Retina (tissue), 1 donor: ENCODE data around the gene ARID3C.

Experiments used
- DNase-seq: peaks from one replicate; pipeline ENCODE4 v3.0.0-alpha.2; 2016

Gene ARID3C

DNA sequence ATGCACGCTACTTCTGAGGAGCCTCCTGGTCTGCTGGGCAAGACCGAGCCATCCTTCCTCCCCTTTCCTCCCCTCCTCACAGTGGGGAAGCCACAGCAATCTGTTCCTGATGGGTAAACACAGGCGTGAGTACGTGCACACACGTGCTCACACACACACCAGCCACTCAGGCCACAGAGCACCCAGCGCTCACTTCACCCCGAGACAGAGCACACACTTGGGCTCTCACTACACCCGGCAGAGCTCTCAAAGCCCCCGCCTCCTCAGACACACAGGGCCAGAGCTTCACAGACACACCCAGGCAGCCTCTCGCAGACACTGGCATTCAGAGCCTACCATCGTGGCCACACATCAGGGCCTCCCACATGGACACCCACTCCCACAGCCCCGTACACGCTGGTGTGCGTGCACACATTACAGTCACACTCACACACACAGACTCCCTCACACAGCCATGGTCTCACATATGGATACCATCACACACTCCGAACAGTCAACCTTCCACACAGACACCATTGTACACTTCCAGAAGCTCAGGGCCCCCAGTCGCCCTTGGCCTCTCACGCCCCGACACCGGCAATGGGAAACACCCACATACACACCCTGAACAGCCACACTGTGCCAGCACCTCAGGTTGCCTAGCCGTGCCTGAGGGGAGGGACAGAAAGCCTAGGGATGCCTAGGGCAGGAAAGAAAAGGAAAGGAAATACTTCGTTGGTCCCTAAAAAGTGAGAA, 52.8 kb downstream of the ARID3C start:
- DNase-seq: peak; percentile 70

DNA sequence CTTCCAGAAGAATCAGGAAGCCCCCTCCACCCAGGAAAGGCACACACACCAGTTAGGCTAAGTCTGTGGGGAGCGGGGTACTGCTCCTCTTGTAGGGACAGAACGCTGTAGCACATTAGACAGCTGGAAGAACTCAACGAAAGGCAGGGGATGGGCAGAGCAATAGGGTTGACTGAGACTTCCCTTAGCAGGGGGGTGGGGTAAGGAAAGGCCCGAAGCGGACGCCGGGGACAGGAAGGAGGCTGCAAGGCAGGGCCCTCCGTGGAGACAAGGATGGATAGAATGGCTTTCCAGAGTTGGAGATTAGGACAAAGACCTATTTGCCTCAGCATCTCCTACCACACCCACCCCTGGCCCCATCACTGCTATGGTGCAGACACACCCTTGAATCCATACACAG, 53.6 kb downstream of the ARID3C start:
- no peak for DNase-seq

DNA sequence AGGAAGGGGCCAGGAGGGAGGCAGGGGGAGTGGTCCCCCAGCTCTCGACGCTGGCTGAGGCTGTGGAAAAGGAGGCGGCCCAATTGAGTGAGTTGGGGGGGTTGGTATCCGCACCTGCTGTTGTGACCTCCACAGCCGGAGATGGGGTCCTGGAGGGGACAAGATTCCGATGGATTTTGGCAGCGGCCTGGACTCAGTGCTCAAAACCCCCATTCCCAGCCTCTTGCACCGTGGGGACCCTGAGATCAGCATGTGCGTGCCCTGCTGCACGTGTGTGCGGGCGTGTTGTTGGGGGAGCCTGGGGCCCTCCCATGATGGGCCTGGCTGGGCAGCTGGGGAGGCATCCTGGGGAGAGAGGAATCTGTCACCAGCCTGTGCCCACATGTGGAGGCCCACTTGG, 54.3 kb downstream of the ARID3C start:
- no peak for DNase-seq

DNA sequence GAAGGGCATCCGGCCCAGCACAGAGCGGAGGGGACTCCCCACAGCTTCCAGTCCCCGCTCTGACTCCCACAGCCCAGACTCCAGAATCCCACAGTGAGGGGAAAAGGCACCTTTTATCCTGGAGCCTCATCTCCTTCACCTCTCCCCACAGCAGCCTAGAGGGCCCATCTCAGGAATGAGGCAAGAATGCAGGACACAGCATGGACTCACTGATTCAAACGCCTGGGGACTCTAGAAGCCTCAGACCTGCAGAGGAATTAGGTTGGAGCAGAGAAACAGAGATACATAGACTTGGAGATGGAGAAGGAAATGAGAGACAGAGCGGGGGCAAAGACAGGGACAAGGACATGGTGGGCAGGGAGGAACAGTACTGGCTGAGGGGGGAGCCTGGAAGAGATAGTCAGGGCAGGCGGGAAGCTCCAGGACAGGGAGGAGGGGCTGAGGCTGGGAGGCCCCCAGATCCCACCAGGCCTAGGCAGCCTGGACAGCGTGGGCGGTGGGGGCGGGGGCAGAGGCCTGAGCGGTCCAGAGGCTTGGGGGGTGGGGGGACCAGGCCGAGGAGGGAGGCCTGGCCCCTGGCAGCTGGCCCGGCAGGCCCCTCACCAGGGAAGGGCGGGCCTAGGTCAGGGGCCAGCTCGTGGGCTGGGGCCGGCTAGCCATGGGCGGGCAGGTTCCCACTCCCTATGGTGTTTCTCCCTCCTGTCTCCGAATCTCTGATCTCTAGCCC, 55.1 kb downstream of the ARID3C start:
- no peak for DNase-seq

DNA sequence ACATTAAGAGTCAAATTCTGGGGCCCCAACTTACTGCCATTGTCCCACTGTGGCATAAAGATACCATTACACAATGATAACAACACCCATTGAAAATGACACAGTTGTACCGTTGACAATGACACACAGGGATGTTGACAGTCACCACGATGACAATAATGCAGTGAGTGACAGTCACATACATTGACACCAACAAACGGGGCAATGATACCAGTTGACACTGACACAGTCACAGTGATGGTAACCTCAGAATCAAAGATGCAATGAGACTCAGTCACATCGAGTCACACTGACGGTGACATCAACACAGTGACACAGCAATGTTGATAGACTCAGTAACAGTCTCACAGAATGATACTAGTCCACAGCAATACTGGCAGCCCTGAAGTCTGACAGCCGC, 56.2 kb downstream of the ARID3C start:
- DNase-seq: no peak

DNA sequence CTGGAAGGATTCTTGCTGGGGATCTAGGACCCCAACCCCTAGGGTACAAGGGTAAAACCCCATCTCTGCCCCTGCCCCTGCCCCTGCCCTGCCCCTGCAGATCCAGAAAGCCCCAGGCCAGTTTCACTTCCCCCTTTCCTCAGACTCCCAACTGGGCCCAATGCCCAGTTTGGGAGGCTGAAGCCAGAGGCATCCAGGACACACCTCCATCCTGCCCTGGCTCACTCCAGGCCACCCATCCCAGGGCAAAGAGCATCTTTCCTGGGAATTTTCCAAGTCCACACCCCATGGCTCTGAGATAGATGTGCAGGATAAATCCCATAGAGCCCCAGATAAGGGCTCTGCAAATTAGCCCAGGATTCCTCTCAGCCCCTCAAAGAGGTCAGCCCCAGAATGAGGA, 56.8 kb downstream of the ARID3C start:
- no peak for DNase-seq

DNA sequence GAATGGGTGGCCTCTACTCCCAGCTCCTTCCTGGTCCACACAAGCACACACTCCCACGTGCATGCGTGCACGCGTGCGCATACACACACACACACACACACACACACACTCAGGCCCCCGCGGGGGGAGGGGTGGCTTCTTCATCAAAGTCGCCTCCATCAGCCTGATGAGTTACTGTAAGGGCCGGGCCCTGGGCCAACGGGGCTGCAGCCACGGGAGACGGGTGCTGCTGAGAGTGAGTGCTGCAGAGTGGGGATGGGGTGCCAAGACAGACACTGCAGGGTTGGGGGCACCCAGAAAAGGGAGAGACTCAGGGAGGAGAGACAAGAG, 57.4 kb downstream of the ARID3C start:
- no peak for DNase-seq
